Iris pigment epithelial cell (primary cell): ENCODE results near the gene ERICH6.

Experiments
- DNase-seq: peaks from one replicate; pipeline ENCODE4 v3.0.0-alpha.2; 2011; ENCODE audit warnings: low read depth

Gene ERICH6

GRCh38 chr3:150613034-150613433 is 90.7 kb downstream of the ERICH6 start:
- DNase-seq, result no peak

- DNase-seq, result no peak
These were observed 91.2 kb downstream of the ERICH6 start for GRCh38 chr3:150612494-150612893.

- no peak for DNase-seq
These were observed 92.1 kb downstream of the ERICH6 start for GRCh38 chr3:150611666-150612065.

GRCh38 chr3:150610785-150611184 is 92.9 kb downstream of the ERICH6 start:
- DNase-seq, result peak; percentile 43

- no peak for DNase-seq
These were observed 93.7 kb downstream of the ERICH6 start for GRCh38 chr3:150609988-150610387.
